ENCODE results near the gene SAT2.

SAT2 gene

DNA sequence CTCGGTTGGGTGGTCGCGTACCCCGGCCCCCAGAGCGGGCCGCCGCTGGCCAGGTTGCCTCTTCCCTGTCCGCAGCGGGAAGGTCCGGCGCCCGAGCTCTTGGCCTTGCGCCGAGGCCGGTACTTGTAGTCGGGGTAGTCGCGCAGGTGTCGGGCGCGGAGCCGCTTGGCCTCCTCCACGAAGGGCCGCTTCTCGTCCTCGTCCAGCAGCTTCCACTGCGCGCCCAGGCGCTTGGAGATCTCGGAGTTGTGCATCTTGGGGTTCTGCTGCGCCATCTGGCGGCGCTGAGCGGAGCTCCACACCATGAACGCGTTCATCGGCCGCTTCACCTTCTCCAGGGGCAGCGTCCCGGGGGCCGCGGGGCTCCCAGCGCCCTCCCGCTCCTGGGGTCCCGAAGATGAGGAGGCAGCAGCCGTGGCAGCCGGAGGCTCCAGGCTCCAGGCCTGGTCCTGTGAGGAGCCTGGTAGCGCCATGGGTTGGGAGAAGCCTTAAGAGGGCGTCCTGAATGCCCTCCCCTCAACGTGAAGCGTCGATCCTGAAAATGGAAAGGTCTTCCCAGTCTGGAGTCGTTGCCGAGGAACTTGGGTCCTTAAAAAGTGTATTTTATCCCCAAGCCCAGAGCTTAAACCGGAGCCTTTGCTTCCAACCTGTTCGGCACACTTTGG lies 38.3 kb downstream of the SAT2 start:
- DNase-seq = peak; percentile 77
- in situ Hi-C loops (cut with HindIII; ENCODE audit: low pct_ligation_motif_present, low sequenced_read_pairs) = no loop called here
- Histone ChIP-seq H3K27ac (no peak overlapping the region), H3K36me3 (replicated peaks) (peaks cover 45% of the 10 kb centered on the region), H3K4me3 (ENCODE audit: low read depth, low read length) (peak overlapping the region; percentile 9), H3K27me3 (replicated peaks) (no peaks in the 10 kb centered on the region)
- TF ChIP-seq, protein P1, sequence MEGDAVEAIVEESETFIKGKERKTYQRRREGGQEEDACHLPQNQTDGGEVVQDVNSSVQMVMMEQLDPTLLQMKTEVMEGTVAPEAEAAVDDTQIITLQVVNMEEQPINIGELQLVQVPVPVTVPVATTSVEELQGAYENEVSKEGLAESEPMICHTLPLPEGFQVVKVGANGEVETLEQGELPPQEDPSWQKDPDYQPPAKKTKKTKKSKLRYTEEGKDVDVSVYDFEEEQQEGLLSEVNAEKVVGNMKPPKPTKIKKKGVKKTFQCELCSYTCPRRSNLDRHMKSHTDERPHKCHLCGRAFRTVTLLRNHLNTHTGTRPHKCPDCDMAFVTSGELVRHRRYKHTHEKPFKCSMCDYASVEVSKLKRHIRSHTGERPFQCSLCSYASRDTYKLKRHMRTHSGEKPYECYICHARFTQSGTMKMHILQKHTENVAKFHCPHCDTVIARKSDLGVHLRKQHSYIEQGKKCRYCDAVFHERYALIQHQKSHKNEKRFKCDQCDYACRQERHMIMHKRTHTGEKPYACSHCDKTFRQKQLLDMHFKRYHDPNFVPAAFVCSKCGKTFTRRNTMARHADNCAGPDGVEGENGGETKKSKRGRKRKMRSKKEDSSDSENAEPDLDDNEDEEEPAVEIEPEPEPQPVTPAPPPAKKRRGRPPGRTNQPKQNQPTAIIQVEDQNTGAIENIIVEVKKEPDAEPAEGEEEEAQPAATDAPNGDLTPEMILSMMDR (IDR thresholded peaks at IDR 0.05; ENCODE audit: low read depth, low read length, missing control alignments) = peak; percentile 91

GRCh38 chr17:7588553-7589203 lies 38.9 kb downstream of the SAT2 start:
- in situ Hi-C loops (cut with HindIII; ENCODE audit: low pct_ligation_motif_present, low sequenced_read_pairs) = no loop called here
- Histone ChIP-seq H3K27me3 (replicated peaks) (no peaks in the 10 kb centered on the region), H3K27ac (peak overlapping the region; percentile 65), H3K4me3 (ENCODE audit: low read depth, low read length) (peak overlapping the region; percentile 9), H3K36me3 (replicated peaks) (peaks cover 39% of the 10 kb centered on the region)
- DNase-seq = no peak
- TF ChIP-seq, protein P1 (IDR thresholded peaks at IDR 0.05; ENCODE audit: low read depth, low read length, missing control alignments) = no peak

- Histone ChIP-seq H3K36me3 (replicated peaks) (peaks cover 28% of the 10 kb centered on the region), H3K27ac (peak overlapping the region; percentile 65), H3K4me3 (ENCODE audit: low read depth, low read length) (peak overlapping the region; percentile 12), H3K27me3 (replicated peaks) (no peaks in the 10 kb centered on the region)
- TF ChIP-seq, protein P1 (IDR thresholded peaks at IDR 0.05; ENCODE audit: low read depth, low read length, missing control alignments) = peak; percentile 47
- DNase-seq = peak; percentile 95
- in situ Hi-C loops (cut with HindIII; ENCODE audit: low pct_ligation_motif_present, low sequenced_read_pairs) = no loop called here
Measured at GRCh38 chr17:7587420-7588151, 40.0 kb downstream of the SAT2 start.

DNA sequence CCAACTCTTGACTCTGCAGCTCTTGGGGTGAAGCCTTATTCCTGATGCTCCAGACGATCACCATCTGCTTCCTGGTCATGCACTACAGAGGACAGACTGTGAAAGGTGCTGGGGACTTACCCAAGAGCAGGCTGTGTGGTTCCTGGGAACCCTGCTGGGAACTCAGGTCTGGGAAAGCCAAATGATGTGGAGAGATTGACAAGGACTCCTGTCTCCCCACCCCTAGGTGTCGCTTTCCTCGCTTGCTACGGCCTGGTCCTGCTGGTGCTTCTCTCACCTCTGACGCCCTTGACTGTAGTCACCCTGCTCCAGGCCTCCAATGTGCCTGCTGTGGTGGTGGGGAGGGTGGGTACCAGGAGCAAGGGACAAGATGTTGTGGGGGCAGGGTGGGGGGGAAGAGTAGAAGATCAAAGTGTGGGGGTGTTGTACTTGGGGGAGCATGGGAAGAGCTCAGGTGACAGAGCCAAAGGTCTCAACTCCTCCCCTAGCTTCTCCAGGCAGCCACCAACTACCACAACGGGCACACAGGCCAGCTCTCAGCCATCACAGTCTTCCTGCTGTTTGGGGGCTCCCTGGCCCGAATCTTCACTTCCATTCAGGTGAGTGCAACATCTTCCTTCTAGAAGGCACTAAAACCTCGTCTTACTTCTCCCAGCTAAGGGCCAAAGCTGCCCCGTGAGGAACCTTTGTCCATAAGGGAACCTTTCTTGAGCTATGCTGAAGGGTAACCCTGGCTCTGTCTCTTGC lies 40.8 kb downstream of the SAT2 start:
- DNase-seq = no peak
- in situ Hi-C loops (cut with HindIII; ENCODE audit: low pct_ligation_motif_present, low sequenced_read_pairs) = no loop called here
- TF ChIP-seq, protein P1 (IDR thresholded peaks at IDR 0.05; ENCODE audit: low read depth, low read length, missing control alignments) = peak; percentile 49

DNA sequence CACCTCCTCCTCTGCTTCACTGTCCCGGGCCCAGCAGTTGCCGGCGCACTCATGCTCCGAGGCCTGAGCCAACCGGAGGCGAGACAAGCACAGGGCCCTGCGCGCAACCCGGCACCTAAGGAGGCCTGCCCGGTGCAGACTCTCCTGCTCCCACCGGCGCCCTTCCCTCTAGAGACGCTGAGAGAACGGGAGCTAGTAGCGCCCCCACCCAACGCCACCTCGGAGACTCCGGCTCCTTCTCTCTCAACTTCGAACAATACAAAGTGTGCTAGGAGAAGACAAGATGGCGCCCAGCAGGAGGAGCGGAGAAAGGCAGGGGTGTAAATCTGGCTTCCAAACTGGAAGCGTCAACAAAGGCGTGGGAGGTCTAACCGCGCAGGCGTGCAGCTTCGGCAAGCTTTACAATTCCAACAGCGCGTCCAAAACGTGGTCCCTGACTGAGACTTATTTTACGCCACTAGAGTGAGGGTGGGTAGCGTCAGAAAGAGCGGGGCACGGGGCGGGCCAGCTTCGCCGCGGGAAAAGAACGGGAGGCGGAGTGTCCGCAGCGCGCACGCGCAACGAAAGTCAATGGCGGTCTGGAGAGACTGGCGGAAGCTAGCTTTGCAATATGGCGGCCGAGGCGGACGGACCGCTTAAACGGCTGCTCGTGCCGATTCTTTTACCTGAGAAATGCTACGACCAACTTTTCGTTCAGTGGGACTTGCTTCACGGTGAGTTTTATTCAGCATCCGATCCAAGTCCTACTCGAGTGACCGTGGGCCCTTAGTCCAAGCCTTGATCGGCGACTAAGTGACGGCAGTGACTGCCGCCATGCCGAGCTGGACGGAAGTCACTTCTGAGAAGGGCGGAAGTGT lies 44.1 kb downstream of the SAT2 start, which contains the start of gene MPDU1:
Gene MPDU1, plus strand, starts transcription at position 600 of the 857 bp plus-strand sequence. Its CDS starts 11 bp downstream, at position 611.
- Histone ChIP-seq H3K4me3 (ENCODE audit: low read depth, low read length) (peak within 1 kb of the TSS; percentile 90), H3K36me3 (replicated peaks) (peaks cover 8% of the 10 kb centered on the region), H3K27ac (peak within 1 kb of the TSS; percentile 95), H3K27me3 (replicated peaks) (no peaks in the 10 kb centered on the region)
- DNase-seq = peak; percentile 92
- TF ChIP-seq, protein P1 (IDR thresholded peaks at IDR 0.05; ENCODE audit: low read depth, low read length, missing control alignments) = no peak
- in situ Hi-C loops (cut with HindIII; ENCODE audit: low pct_ligation_motif_present, low sequenced_read_pairs) = no loop called here

More for the DNA sequence above, 40.8 kb downstream of the SAT2 start:
- H3K36me3 ChIP-seq (replicated peaks) = peaks cover 21% of the 10 kb centered on the region
- no peak overlapping the region for H3K4me3 ChIP-seq (ENCODE audit: low read depth, low read length)
- H3K27me3 ChIP-seq (replicated peaks) = no peaks in the 10 kb centered on the region
- peak overlapping the region; percentile 23 for H3K27ac ChIP-seq
